Measurements from ENCODE around the gene SERPINB1. TPM values are rescaled to one million over a fixed set of nuclear protein-coding genes. Genes with fewer than 3 reads are reported as not detected.
"Not testable (repeated sequence)": the region's sequence is repeated elsewhere in the genome, so short reads cannot be mapped to it uniquely, and the experiment has no call there.

The SERPINB1 gene
- total RNA-seq, 1 experiment from 2014 or later = 18.4 TPM

DNA sequence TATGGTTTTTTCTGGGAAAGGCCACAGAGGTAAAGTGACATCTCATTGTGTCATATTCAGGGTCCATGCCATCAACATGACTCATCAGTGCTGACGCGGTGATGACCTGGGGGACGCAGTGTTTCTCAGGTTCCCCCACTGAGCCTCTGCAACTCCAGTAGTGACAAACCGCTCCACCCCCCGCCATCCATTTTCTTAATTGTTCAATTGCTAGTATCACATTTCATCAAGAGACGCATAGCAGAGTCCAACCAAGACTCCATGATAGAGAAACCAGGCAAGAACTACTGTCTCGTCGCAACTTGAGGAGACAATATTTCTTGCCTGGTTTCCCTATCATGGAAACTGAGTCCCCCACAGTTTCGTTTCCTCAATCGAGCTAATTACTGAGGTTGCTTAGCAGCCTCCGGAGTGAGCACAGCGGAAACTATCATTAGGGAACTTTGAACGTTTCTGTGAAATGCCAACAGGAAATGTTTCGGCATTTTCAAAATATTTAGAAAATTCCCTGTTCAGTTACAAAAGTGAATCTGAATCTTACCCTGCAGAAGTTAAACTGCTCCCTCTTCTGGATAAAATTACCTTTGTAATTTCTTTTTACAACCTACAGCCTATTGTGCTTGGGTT, 12.2 kb upstream of the SERPINB1 start:
- Mint-ChIP-seq H3K4me3 (no peak overlapping the region), H3K27ac (peak overlapping the region; percentile 11 to 91 (median 81); a peak in 5 of 7 replicates), H3K36me3 (ENCODE audit: insufficient read depth in 1 of 3, low read depth in 3 of 3) (no peaks in the 10 kb centered on the region), H3K9me3 (no peaks in the 10 kb centered on the region; a peak in 1 of 5 replicates), H3K4me1 (peaks cover 41 to 53% of the 10 kb centered on the region in 2 experiments), H3K27me3 (ENCODE audit: low read depth) (no peaks in the 10 kb centered on the region)
- H3K27ac ChIP-seq (ENCODE audit: insufficient read length, low read depth, low read length) = peak overlapping the region; percentile 70
- H2BK20ac ChIP-seq (ENCODE audit: low read depth, low read length, poor library complexity, severe bottlenecking) = no peak overlapping the region
- H2BK15ac ChIP-seq (ENCODE audit: low read depth, low read length) = no peak overlapping the region
- H3T11ph ChIP-seq (ENCODE audit: low read length) = no peak overlapping the region
- peaks cover 17% of the 10 kb centered on the region; the same call in 1 of the 2 replicates for H3K4me1 ChIP-seq (ENCODE audit: insufficient read depth, low read length)
- no peaks in the 10 kb centered on the region for H4K20me1 ChIP-seq (ENCODE audit: control insufficient read depth, insufficient read depth, insufficient read length)
- peak overlapping the region; percentile 62 for H3K18ac ChIP-seq (ENCODE audit: insufficient read length, low read depth, low read length)
- H3K23ac ChIP-seq (ENCODE audit: insufficient read length, low read depth, low read length) = no peak overlapping the region
- TF ChIP-seq, protein P1, sequence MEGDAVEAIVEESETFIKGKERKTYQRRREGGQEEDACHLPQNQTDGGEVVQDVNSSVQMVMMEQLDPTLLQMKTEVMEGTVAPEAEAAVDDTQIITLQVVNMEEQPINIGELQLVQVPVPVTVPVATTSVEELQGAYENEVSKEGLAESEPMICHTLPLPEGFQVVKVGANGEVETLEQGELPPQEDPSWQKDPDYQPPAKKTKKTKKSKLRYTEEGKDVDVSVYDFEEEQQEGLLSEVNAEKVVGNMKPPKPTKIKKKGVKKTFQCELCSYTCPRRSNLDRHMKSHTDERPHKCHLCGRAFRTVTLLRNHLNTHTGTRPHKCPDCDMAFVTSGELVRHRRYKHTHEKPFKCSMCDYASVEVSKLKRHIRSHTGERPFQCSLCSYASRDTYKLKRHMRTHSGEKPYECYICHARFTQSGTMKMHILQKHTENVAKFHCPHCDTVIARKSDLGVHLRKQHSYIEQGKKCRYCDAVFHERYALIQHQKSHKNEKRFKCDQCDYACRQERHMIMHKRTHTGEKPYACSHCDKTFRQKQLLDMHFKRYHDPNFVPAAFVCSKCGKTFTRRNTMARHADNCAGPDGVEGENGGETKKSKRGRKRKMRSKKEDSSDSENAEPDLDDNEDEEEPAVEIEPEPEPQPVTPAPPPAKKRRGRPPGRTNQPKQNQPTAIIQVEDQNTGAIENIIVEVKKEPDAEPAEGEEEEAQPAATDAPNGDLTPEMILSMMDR (conservative IDR thresholded peaks at IDR 0.05) = peak; percentile 41; the same call in 2 of the 3 replicates
- no peak overlapping the region for H3K9ac ChIP-seq (ENCODE audit: extremely low read depth, insufficient read length, low read length)
- H3K79me2 ChIP-seq (ENCODE audit: insufficient read depth, low read length) = no peaks in the 10 kb centered on the region
- H4K91ac ChIP-seq (ENCODE audit: insufficient read length, low read depth, low read length) = no peak overlapping the region
- peak overlapping the region; percentile 80 for H3K4me2 ChIP-seq (ENCODE audit: insufficient read depth, insufficient read length, low read length)
- no CpG with 5 or more reads among the region's 14 CpGs for WGBS (ENCODE audit: extremely low coverage, insufficient read length, low lambda C conversion rate)
- H2AK5ac ChIP-seq (ENCODE audit: insufficient read length, low read length) = no peak overlapping the region
- H3K27me3 ChIP-seq (ENCODE audit: insufficient read depth, low read length) = no peaks in the 10 kb centered on the region
- no peak overlapping the region for H2BK120ac ChIP-seq (ENCODE audit: low read depth, low read length, poor library complexity, severe bottlenecking)
- no peak overlapping the region for H4K5ac ChIP-seq (ENCODE audit: insufficient read length, low read depth, low read length)
- no peak overlapping the region for H3K56ac ChIP-seq (ENCODE audit: insufficient read length, low read depth, low read length)
- peaks cover 2% of the 10 kb centered on the region for H3K23me2 ChIP-seq (ENCODE audit: insufficient read length, low read depth, low read length, poor library complexity, severe bottlenecking)
- no peaks in the 10 kb centered on the region for H3K79me1 ChIP-seq (ENCODE audit: insufficient read depth, low read depth, low read length, poor library complexity, severe bottlenecking)
- H2AFZ ChIP-seq (ENCODE audit: low read length) = no peak overlapping the region
- DNase-seq = peak; percentile 77
- no peak overlapping the region for H3K4ac ChIP-seq (ENCODE audit: low read depth, low read length)
- H3K9me3 ChIP-seq (ENCODE audit: control insufficient read depth, low read depth, low read length) = no peaks in the 10 kb centered on the region
- H2BK12ac ChIP-seq (ENCODE audit: insufficient read length, low read depth, low read length) = no peak overlapping the region
- no peak overlapping the region for H4K8ac ChIP-seq (replicated peaks; ENCODE audit: insufficient read length, low read depth, low read length)
- H3K14ac ChIP-seq (ENCODE audit: insufficient read depth, low read length) = peak overlapping the region; percentile 31; the same call in 1 of the 2 replicates
- H2BK5ac ChIP-seq (ENCODE audit: insufficient read length, low read length) = no peak overlapping the region

DNA sequence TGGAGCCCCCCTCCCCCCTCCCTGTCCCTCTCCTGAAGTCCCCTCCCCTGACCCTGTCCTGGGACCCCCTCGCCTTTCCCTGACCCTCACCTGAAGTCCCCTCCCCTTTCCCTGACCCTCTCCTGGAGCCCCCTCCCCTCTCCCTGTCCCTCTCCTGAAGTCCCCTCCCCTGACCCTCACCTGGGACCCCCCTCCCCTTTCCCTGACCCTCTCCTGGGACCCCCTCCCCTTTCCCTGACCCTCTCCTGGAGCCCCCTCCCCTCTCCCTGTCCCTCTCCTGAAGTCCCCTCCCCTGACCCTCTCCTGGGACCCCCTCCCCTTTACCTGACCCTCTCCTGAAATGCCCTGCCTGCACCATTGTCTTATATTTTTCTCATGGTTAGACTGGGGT, 11.7 kb upstream of the SERPINB1 start:
- Histone ChIP-seq H3K4me2 (ENCODE audit: insufficient read depth, insufficient read length, low read length) (peak overlapping the region; percentile 80), H3K18ac (ENCODE audit: insufficient read length, low read depth, low read length) (peak overlapping the region; percentile 62), H3K4me1 (ENCODE audit: insufficient read depth, low read length) (peaks cover 20% of the 10 kb centered on the region; the same call in 1 of the 2 replicates)
- H4K8ac ChIP-seq (replicated peaks; ENCODE audit: insufficient read length, low read depth, low read length); H3K9me3 Mint-ChIP-seq; H4K20me1 ChIP-seq (ENCODE audit: control insufficient read depth, insufficient read depth, insufficient read length); H4K5ac ChIP-seq (ENCODE audit: insufficient read length, low read depth, low read length); H3K79me1 ChIP-seq (ENCODE audit: insufficient read depth, low read depth, low read length, poor library complexity, severe bottlenecking); H2AFZ ChIP-seq (ENCODE audit: low read length); H3K4ac ChIP-seq (ENCODE audit: low read depth, low read length); H3K27me3 ChIP-seq (ENCODE audit: insufficient read depth, low read length); H3K36me3 Mint-ChIP-seq (ENCODE audit: insufficient read depth in 1 of 3, low read depth in 3 of 3); H3T11ph ChIP-seq (ENCODE audit: low read length); H3K9ac ChIP-seq (ENCODE audit: extremely low read depth, insufficient read length, low read length); H3K4me3 Mint-ChIP-seq; H3K27ac ChIP-seq (ENCODE audit: insufficient read length, low read depth, low read length); H2BK12ac ChIP-seq (ENCODE audit: insufficient read length, low read depth, low read length); H2BK20ac ChIP-seq (ENCODE audit: low read depth, low read length, poor library complexity, severe bottlenecking); H3K56ac ChIP-seq (ENCODE audit: insufficient read length, low read depth, low read length); H4K91ac ChIP-seq (ENCODE audit: insufficient read length, low read depth, low read length); H3K27me3 Mint-ChIP-seq (ENCODE audit: low read depth); H3K79me2 ChIP-seq (ENCODE audit: insufficient read depth, low read length); H3K23me2 ChIP-seq (ENCODE audit: insufficient read length, low read depth, low read length, poor library complexity, severe bottlenecking); DNase-seq; H2BK5ac ChIP-seq (ENCODE audit: insufficient read length, low read length); H3K9me3 ChIP-seq (ENCODE audit: control insufficient read depth, low read depth, low read length); H2AK5ac ChIP-seq (ENCODE audit: insufficient read length, low read length); H3K23ac ChIP-seq (ENCODE audit: insufficient read length, low read depth, low read length); H3K14ac ChIP-seq (ENCODE audit: insufficient read depth, low read length); H2BK120ac ChIP-seq (ENCODE audit: low read depth, low read length, poor library complexity, severe bottlenecking); H2BK15ac ChIP-seq (ENCODE audit: low read depth, low read length): not testable (repeated sequence)
- Mint-ChIP-seq H3K4me1 (peaks cover 42 to 53% of the 10 kb centered on the region in 2 experiments), H3K27ac (peak overlapping the region in 2 of 3 experiments; percentile 56 to 81; a peak in 3 of 7 replicates)
- WGBS (ENCODE audit: extremely low coverage, insufficient read length, low lambda C conversion rate) = no CpG with 5 or more reads among the region's 1 CpG
